Immature natural killer cell (primary cell): ENCODE measurements around the gene ZMYND10. TPM values are rescaled to one million over a fixed set of nuclear protein-coding genes. Genes with fewer than 3 reads are reported as not detected.

Experiments
- DNase-seq, 3 donors: peaks; one replicate each; pipeline ENCODE4 v3.0.0; 2022; ENCODE audit warnings: mixed read lengths in 1 of 3
- H3K27ac Mint-ChIP-seq, 6 donors: one replicate each; pipeline ENCODE4 v1.8.0; 2020; ENCODE audit warnings: mixed read lengths in 6 of 6, mild to moderate bottlenecking in 5 of 6, inconsistent platforms in 4 of 6, moderate library complexity in 3 of 6
- H3K27me3 Mint-ChIP-seq, 3 donors: one replicate each; pipeline ENCODE4 v1.8.0; 2020 to 2021; ENCODE audit warnings: low read depth in 3 of 3, mild to moderate bottlenecking in 3 of 3, mixed read lengths in 3 of 3, moderate library complexity in 3 of 3, inconsistent platforms in 1 of 3
- H3K36me3 Mint-ChIP-seq, 3 donors: one replicate each; pipeline ENCODE4 v1.8.0; 2020; ENCODE audit warnings: mixed read lengths in 3 of 3, inconsistent platforms in 2 of 3, mild to moderate bottlenecking in 2 of 3
- H3K4me1 Mint-ChIP-seq, 2 donors: one replicate each; pipeline ENCODE4 v1.8.0; 2020; ENCODE audit warnings: inconsistent platforms in 2 of 2, mild to moderate bottlenecking in 2 of 2, mixed read lengths in 2 of 2, moderate library complexity in 1 of 2
- H3K4me3 Mint-ChIP-seq, 5 donors: one replicate each; pipeline ENCODE4 v1.8.0; 2020; ENCODE audit warnings: mild to moderate bottlenecking in 5 of 5, mixed read lengths in 5 of 5, inconsistent platforms in 3 of 5, moderate library complexity in 3 of 5
- H3K9me3 Mint-ChIP-seq, 6 donors: one replicate each; pipeline ENCODE4 v1.8.0; 2020; ENCODE audit warnings: mild to moderate bottlenecking in 6 of 6, mixed read lengths in 6 of 6, inconsistent platforms in 4 of 6, moderate library complexity in 3 of 6
- polyA plus RNA-seq, 3 donors: library from polyadenylated mRNA; unstranded; fragments of 300-500 nt; fragmentation: Illumina TruSeq; gene quantifications; one replicate each; pipeline ENCODE4 v1.2.3, GENCODE V29; 2021

Gene ZMYND10
- polyA plus RNA-seq, 3 donors from 2014 or later: 2.3 to 3.7 (median 3.6) TPM

DNA sequence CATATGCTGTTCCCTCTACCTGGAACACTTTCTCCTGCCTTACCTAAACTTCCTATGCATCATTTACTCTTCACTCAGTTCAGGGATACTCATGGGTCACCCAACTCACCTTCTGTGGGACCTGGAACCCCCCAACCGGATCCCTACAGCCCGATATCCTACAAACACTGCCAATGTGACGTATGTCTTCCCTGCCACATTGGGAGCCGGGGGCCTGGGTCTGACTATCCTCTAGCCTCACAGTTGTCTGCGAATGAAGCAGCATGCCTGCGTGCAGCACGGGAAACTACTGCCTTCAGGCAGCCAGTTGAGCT lies 4.6 kb upstream of the ZMYND10 start:
- peak overlapping the region; percentile 93 to 99 (median 98) for H3K27ac Mint-ChIP-seq
- H3K27me3 Mint-ChIP-seq: peaks cover 8 to 12% (median 8%) of the 10 kb centered on the region in 3 donors
- H3K4me1 Mint-ChIP-seq: peaks cover 66 to 73% of the 10 kb centered on the region in 2 donors
- peaks cover 0 to 19% (median 11%) of the 10 kb centered on the region in 3 donors for H3K36me3 Mint-ChIP-seq
- no peaks in the 10 kb centered on the region for H3K9me3 Mint-ChIP-seq
- no peak for DNase-seq
- H3K4me3 Mint-ChIP-seq: peak overlapping the region; percentile 95 to 98 (median 97)

DNA sequence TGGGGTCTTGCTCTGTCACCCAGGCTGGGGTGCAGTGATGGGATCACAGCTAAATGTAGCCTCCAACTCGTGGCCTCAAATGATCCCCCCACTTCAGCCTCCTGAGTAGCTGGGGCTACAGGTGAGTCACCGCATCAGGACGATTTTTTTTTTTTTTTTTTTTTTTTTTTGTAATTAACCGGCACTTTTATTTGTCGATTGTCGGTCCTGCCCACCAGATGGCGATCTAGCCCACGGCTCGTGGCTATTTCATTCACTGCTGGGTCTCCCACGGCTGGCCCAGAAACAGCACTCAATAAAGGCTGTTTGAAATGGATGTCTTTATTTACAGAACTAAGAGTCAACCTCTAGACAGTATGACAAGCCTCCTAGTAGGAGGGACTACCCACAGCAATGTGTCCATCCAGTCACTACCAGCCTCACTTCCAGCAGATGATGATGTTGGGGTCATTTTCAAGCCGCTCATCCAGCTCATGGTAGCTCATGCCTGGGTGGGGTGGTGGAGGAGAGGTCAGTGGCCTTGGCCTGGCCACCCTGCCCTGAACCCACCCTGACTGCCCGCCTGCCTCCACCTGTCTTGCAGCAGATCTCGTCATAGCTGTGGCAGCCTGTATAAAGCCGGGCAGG lies 1.8 kb upstream of the ZMYND10 start:
- peak; percentile 74 to 83 (median 79) for DNase-seq
- Mint-ChIP-seq H3K4me1 (peaks cover 83 to 88% of the 10 kb centered on the region in 2 donors), H3K9me3 (no peaks in the 10 kb centered on the region), H3K36me3 (peaks cover 0 to 14% (median 11%) of the 10 kb centered on the region in 3 donors), H3K27me3 (peaks cover 8 to 10% (median 8%) of the 10 kb centered on the region in 3 donors), H3K4me3 (peak overlapping the region; percentile 35 to 65 (median 41)), H3K27ac (peak overlapping the region; percentile 46 to 86 (median 82))

DNA sequence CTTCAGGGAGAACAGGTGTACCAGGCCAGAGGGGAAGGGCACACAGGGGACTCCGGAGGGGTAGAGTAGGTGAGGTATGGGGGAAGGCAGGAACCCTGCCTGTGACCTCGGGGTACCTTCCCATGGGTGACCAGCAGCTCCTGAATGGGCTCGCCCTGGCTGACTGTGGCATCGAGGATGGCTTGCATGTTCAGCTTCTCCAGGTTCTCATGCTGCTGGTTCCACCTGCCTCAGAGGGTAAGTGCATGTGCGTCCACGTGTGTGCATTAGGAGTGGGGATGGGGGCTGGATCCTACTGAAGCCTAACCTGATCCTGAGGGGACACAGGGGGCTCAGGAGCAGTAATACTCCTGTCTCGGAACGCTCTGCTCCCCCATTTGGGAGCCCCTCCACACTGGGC lies 524 bp downstream of the ZMYND10 start:
- H3K4me1 Mint-ChIP-seq: peaks cover 76 to 82% of the 10 kb centered on the region in 2 donors
- H3K27ac Mint-ChIP-seq: peak overlapping the region in 2 of 6 donors; percentile 40 to 70
- no peak for DNase-seq
- no peaks in the 10 kb centered on the region for H3K9me3 Mint-ChIP-seq
- peaks cover 9 to 15% (median 10%) of the 10 kb centered on the region in 3 donors for H3K27me3 Mint-ChIP-seq
- peak overlapping the region in 3 of 5 donors; percentile 15 to 33 (median 33) for H3K4me3 Mint-ChIP-seq
- H3K36me3 Mint-ChIP-seq: peaks cover 0 to 10% (median 10%) of the 10 kb centered on the region in 3 donors

DNA sequence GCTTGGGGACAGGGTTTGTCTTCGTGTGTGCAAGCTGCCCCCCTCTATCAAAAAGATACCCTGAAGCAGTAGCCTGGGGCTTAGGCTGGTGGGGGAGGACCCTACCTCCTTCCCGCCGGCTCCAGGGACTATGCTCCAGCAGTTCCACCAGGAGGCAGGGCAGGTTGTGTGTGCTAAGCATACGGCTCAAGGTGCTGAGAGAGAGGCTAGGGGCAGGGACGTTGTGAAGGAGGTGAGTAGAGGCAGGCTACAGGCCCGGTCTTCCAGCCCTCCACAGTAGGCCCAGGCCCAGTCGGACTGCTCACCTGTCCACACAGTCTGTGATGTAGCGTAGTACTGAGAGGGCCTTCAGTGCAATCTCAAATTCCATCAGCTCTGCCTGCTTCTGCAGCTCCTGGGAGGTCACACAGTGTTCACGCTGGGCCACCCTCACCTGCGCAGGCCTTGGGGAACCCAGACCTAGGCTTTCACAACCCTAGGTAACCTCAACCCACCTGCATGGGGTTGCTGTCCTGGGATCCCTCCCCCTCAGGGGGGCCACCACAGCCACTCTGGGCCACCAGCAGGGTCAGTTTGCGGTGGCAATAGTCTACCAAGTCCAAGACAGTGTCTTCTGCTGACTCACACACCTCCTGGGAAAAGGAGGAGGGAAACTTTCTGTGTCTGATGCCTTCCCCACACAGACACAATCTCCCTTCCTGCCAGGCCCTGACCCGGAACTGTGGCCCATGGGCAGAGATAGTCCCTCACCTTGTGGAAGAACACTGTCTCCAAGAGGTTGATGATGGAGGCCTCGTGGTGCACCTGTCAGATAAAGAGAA lies 2.5 kb downstream of the ZMYND10 start:
- Mint-ChIP-seq H3K4me3 (no peak overlapping the region), H3K27me3 (peaks cover 13 to 30% (median 24%) of the 10 kb centered on the region in 3 donors), H3K27ac (peak overlapping the region in 5 of 6 donors; percentile 89 to 95 (median 92)), H3K9me3 (no peaks in the 10 kb centered on the region), H3K36me3 (peaks cover 7 to 21% (median 10%) of the 10 kb centered on the region in 3 donors), H3K4me1 (peaks cover 69 to 75% of the 10 kb centered on the region in 2 donors)
- DNase-seq: no peak

DNA sequence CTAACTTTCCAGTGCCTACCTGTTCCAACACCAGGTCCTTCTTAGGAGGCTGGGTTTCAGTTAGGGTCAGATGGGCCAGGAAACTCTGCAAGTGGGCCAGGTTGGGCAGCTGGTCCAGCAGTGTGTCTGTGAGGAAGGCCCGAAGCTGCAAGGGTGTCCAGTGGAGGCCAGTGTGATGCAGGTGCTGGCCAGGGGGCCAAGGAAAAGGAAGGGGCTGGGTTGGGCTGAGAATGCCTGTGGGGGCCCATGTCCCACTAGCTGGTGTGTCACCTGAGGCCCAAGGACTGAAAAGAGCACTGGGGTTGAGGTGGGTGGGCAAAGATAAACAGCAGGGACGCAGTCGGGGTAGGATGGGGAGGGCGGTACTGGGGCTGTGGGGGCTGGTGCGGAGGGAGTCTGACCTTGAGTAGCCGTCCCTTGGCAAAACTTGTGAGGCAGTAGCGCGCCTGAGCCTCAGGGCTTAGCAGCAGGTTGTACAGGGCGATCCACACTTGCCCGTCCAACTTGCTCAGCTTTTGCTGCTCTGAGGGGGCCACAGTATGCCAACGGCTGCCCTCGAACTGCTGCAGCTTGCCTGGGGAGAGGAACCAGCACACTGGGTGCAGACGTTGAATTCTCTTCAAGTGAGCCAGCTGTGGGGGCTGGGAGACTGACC lies 3.4 kb downstream of the ZMYND10 start:
- peaks cover 16 to 35% (median 27%) of the 10 kb centered on the region in 3 donors for H3K27me3 Mint-ChIP-seq
- H3K27ac Mint-ChIP-seq: peak overlapping the region; percentile 84 to 95 (median 92)
- peaks cover 4 to 20% (median 7%) of the 10 kb centered on the region in 3 donors for H3K36me3 Mint-ChIP-seq
- peaks cover 65 to 69% of the 10 kb centered on the region in 2 donors for H3K4me1 Mint-ChIP-seq
- peak overlapping the region; percentile 66 to 98 (median 86) for H3K4me3 Mint-ChIP-seq
- no peaks in the 10 kb centered on the region for H3K9me3 Mint-ChIP-seq
- DNase-seq: no peak

DNA sequence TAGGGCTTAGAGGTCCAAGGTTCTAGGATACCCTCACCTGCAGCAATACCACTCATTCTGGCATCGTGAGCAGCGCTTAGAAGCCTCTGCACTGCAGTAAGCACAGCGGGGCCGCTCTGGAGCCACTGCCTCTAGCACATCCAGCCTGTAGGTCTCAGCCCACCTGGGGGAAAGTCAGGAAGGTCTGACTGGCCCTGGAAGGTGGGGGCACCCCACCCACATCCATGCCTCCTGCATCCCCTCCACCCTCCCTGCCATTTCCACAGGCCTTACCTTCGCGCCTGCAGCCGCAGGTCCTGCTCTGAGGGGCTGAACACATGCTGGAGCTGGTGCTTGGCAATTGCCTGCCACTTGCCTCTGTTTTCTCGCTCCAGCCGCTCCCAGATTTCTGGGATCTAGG lies 4.0 kb downstream of the ZMYND10 start:
- Mint-ChIP-seq H3K27me3 (peaks cover 16 to 36% (median 28%) of the 10 kb centered on the region in 3 donors), H3K27ac (peak overlapping the region; percentile 84 to 95 (median 92)), H3K36me3 (peaks cover 6 to 21% (median 8%) of the 10 kb centered on the region in 3 donors), H3K4me1 (peaks cover 65 to 69% of the 10 kb centered on the region in 2 donors), H3K4me3 (peak overlapping the region; percentile 75 to 98 (median 90)), H3K9me3 (no peaks in the 10 kb centered on the region)
- DNase-seq: peak in 2 of 3 donors; percentile 28 to 34

DNA sequence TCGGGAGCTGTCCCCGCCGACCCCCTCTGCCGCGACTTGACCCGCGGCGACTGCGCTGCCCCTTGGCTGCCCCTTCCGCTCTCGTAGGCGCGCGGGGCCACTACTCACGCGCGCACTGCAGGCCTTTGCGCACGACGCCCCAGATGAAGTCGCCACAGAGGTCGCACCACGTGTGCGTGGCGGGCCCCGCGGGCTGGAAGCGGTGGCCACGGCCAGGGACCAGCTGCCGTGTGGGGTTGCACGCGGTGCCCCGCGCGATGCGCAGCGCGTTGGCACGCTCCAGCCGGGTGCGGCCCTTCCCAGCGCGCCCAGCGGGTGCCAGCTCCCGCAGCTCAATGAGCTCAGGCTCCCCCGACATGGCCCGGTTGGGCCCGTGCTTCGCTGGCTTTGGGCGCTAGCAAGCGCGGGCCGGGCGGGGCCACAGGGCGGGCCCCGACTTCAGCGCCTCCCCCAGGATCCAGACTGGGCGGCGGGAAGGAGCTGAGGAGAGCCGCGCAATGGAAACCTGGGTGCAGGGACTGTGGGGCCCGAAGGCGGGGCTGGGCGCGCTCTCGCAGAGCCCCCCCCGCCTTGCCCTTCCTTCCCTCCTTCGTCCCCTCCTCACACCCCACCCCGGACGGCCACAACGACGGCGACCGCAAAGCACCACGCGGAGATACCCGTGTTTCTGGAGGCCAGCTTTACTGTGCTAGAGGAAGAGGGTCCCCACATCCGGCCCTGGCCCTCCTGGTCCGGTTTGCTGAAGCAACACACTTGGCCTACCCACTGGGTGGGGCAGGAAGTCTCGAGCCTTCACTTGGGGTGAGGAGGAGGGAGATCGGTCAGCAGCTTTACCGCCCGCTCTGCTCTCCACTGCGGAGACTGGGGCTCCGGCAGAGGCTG lies 4.8 kb downstream of the ZMYND10 start, which contains the start of gene RASSF1:
Gene RASSF1, minus strand, starts transcription at position 389 of the 882 bp plus-strand sequence. Its CDS starts 31 bp downstream, at position 358.
- Mint-ChIP-seq H3K4me3 (peak within 1 kb of the TSS; percentile 90 to 99 (median 98)), H3K36me3 (peaks cover 9 to 22% (median 10%) of the 10 kb centered on the region in 3 donors), H3K9me3 (no peaks in the 10 kb centered on the region), H3K27ac (peak within 1 kb of the TSS; percentile 93 to 99 (median 97)), H3K4me1 (peaks cover 65 to 69% of the 10 kb centered on the region in 2 donors), H3K27me3 (peaks cover 16 to 37% (median 31%) of the 10 kb centered on the region in 3 donors)
- peak; percentile 94 to 95 (median 94) for DNase-seq

DNA sequence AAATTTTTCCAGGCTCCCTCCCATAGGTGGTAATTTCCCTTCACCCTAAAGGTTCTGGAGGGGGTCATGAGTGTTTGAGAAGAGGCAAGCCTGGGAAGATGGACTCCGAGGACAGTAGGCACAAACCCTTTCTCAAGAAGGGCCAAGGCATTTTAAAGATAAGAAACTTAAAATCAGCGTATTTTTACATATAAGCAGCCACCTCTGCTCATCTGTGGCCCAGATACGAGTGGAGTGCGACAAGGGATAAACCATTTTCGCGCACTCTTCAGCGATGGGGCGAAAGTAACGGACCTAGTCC lies 5.4 kb downstream of the ZMYND10 start:
- Mint-ChIP-seq H3K36me3 (peaks cover 9 to 22% (median 10%) of the 10 kb centered on the region in 3 donors), H3K27me3 (peaks cover 16 to 37% (median 31%) of the 10 kb centered on the region in 3 donors), H3K9me3 (no peaks in the 10 kb centered on the region), H3K4me1 (peaks cover 63 to 71% of the 10 kb centered on the region in 2 donors), H3K27ac (peak overlapping the region; percentile 93 to 99 (median 97)), H3K4me3 (peak overlapping the region; percentile 90 to 99 (median 98))
- peak in 1 of 3 donors; percentile 22 for DNase-seq

DNA sequence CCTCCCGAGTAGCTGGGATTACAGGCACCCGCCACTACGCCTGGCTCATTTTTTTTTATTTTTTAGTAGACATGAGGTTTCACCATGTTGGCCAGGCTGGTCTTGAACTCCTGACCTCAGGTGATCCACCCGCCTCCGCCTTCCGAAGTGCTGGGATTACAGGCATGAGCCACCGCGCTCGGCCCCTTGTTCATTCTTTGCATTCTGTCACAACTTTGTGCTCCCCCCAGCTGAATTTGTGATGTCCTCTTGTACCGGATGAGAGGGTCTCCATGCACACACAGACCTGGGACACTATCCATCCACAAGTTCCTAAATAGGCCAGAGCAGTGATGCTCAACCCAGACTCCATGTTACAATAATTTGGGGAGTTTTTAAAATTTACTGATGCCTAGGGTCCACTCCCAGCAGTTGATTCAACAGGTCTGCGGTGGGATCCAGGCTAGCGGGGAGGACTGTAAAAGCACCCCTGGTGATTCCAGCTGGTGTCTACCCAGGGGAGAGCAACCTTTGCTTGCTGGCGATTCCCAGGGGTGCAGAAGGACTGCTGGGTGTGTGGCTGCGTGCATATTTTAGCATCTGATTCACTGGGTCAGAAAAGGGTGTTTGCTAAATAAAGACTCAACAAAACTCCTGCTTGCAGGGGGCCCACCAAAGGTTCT lies 5.9 kb downstream of the ZMYND10 start:
- Mint-ChIP-seq H3K27ac (peak overlapping the region; percentile 93 to 99 (median 97)), H3K36me3 (peaks cover 9 to 22% (median 10%) of the 10 kb centered on the region in 3 donors), H3K27me3 (peaks cover 16 to 37% (median 31%) of the 10 kb centered on the region in 3 donors), H3K9me3 (no peaks in the 10 kb centered on the region), H3K4me3 (peak overlapping the region; percentile 90 to 99 (median 98)), H3K4me1 (peaks cover 66 to 71% of the 10 kb centered on the region in 2 donors)
- no peak for DNase-seq

DNA sequence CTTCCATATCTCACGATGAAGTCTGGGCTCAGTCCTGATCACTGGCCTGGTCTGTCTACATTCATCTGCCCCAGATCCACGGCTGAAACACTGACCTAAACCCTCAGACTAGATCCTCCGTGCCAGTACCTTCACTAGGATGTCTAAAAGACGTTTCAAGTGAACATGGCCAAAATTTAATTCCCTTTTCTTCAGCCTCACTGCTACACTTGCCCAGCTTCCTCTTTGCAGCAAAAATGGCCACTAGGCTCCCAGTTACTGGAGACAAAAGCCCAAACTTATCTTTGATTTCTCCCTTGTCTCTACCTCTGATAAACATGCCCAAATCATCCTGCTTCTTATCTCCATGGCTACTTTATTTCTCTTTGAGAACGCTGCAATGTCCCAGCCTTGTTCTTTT lies 6.6 kb downstream of the ZMYND10 start:
- H3K4me1 Mint-ChIP-seq: peaks cover 69 to 75% of the 10 kb centered on the region in 2 donors
- no peaks in the 10 kb centered on the region for H3K9me3 Mint-ChIP-seq
- no peak for DNase-seq
- H3K27ac Mint-ChIP-seq: peak overlapping the region; percentile 93 to 99 (median 97)
- H3K4me3 Mint-ChIP-seq: peak overlapping the region; percentile 90 to 99 (median 98)
- H3K27me3 Mint-ChIP-seq: peaks cover 16 to 38% (median 31%) of the 10 kb centered on the region in 3 donors
- peaks cover 9 to 22% (median 15%) of the 10 kb centered on the region in 3 donors for H3K36me3 Mint-ChIP-seq

DNA sequence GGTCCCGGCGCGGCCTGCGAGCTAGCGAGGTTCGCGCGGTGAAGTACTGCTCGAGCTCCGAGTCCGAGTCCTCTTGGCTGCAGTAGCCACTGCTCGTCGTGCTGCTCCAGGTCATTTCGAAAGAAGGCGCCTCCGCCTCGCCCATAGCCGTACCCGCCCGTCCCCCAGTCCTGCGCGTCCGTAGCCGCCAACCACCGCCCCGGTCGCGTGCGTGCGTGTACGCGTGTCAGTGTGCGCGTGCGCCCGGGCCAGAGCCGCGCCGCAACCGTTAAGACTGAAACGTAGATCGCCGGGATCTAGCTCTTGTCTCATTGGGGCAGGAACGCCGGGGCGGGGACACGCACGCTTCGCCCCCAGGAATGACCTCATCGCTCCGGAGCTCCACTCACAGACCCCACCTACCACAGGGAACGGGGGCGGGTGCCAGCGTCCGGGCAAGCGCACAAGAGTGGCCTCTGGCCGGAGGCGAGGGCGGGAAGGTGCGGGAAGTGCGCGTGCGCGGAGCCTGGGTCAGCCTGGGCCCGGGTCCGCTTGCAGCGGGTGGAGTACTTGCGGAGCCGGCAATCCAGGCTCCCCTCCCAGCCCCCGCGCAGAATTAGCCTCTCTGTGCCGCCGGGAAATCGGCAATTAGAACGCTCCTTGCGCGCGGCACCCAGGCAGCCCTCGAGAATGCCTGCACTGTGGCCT lies 8.2 kb downstream of the ZMYND10 start:
- peak overlapping the region; percentile 90 to 99 (median 98) for H3K4me3 Mint-ChIP-seq
- H3K27me3 Mint-ChIP-seq: peaks cover 16 to 38% (median 31%) of the 10 kb centered on the region in 3 donors

More for the DNA sequence above, 8.2 kb downstream of the ZMYND10 start:
- Mint-ChIP-seq H3K4me1 (peaks cover 70 to 74% of the 10 kb centered on the region in 2 donors), H3K27ac (peak overlapping the region; percentile 93 to 99 (median 97)), H3K36me3 (peaks cover 13 to 22% (median 15%) of the 10 kb centered on the region in 3 donors), H3K9me3 (no peaks in the 10 kb centered on the region)
- peak; percentile 93 to 94 (median 93) for DNase-seq
